ENCODE results near the gene RNF20. TPM values are rescaled to one million over a fixed set of nuclear protein-coding genes. Genes with fewer than 3 reads are reported as not detected.
"Not testable (repeated sequence)": the region's sequence is repeated elsewhere in the genome, so short reads cannot be mapped to it uniquely, and the experiment has no call there.

Gene RNF20
- total and polyA plus RNA-seq, 7 experiments from 2014 or later: 30.5 to 67.8 (median 45.9) TPM

- POLR2A ChIA-PET: no interaction called here
- Mint-ChIP-seq H3K4me1 (peaks cover 0 to 5% (median 0%) of the 10 kb centered on the region in 7 donors), H3K27ac (no peak overlapping the region), H3K9me3 (no peaks in the 10 kb centered on the region), H3K27me3 (peaks cover 6 to 29% (median 10%) of the 10 kb centered on the region in 5 donors), H3K4me3 (no peak overlapping the region), H3K36me3 (no peaks in the 10 kb centered on the region)
- CTCF ChIA-PET: no interaction called here
- no peak for DNase-seq
- Histone ChIP-seq H3K36me3 (ENCODE audit: control insufficient read depth in 2 of 3, insufficient read depth in 3 of 3, low read length in 3 of 3) (no peaks in the 10 kb centered on the region), H3K4me1 (ENCODE audit: control insufficient read depth in 2 of 2, insufficient read depth in 2 of 2, low read length in 2 of 2) (no peaks in the 10 kb centered on the region), H3K9me3 (ENCODE audit: control insufficient read depth in 2 of 3, low read length in 3 of 3) (no peaks in the 10 kb centered on the region), H3K27ac (ENCODE audit: low read depth, low read length) (no peak overlapping the region), H3K4me3 (ENCODE audit: low read length) (no peak overlapping the region), H3K27me3 (ENCODE audit: control insufficient read depth in 2 of 2, insufficient read depth in 2 of 2, low read length in 2 of 2) (no peaks in the 10 kb centered on the region)
- intact Hi-C loops (cut with micrococcal nuclease): no loop called here
- no peak for ATAC-seq
Observed at GRCh38 chr9:101512116-101512515, 21.5 kb upstream of the RNF20 start.

DNA sequence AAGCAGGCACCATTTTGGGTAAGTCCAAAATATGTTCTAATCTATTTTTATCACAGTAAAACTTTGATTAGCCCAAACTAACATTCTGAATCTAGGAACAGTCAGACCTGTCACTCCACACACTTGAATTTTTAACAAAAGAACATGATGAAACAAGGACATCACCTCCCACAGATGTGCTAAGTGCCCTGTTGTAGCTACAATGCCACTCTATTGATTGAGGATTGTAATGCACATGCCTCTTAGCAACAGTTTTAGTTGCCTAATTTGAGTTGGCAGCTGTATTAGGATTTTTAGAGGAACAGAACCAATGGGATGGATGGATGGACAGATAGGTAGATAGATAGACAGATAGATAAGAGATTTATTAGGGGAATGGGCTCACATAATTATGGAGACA is 20.3 kb upstream of the RNF20 start:
- H3K36me3 ChIP-seq (ENCODE audit: control insufficient read depth in 2 of 3, insufficient read depth in 3 of 3, low read length in 3 of 3): no peaks in the 10 kb centered on the region
- CTCF ChIA-PET: no interaction called here
- H3K9me3 ChIP-seq (ENCODE audit: control insufficient read depth in 2 of 3, low read length in 3 of 3): no peaks in the 10 kb centered on the region
- intact Hi-C loops (cut with micrococcal nuclease): no loop called here
- Mint-ChIP-seq H3K27me3 (peaks cover 4 to 32% (median 14%) of the 10 kb centered on the region in 5 donors), H3K4me1 (peaks cover 0 to 5% (median 0%) of the 10 kb centered on the region in 7 donors), H3K9me3 (peaks cover 0 to 3% (median 0%) of the 10 kb centered on the region in 11 donors), H3K27ac (no peak overlapping the region), H3K36me3 (no peaks in the 10 kb centered on the region), H3K4me3 (no peak overlapping the region)
- ATAC-seq: no peak
- POLR2A ChIA-PET: no interaction called here
- H3K27me3 ChIP-seq (ENCODE audit: control insufficient read depth in 2 of 2, insufficient read depth in 2 of 2, low read length in 2 of 2): no peaks in the 10 kb centered on the region
- no peak overlapping the region for H3K4me3 ChIP-seq (ENCODE audit: low read length)
- no peak for DNase-seq
- no peak overlapping the region for H3K27ac ChIP-seq (ENCODE audit: low read depth, low read length)
- H3K4me1 ChIP-seq (ENCODE audit: control insufficient read depth in 2 of 2, insufficient read depth in 2 of 2, low read length in 2 of 2): no peaks in the 10 kb centered on the region

DNA sequence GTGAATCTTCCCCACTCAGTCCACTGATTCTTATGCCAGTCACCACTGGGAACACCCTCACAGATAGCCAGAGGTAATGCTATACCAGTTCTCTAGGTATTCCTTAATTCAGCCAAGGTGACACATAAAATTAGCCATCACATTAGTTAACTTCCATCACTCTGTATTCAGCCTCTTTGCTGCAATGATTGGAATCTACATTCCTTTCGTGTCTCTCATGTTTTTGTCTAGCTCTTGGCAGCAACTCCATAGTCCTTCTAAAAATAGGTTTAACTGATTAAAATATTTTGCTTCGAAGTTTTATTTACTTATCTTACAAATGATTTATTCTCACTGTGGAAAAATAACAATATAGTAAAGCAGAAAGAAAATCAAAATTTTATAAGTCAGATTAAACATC is 19.6 kb upstream of the RNF20 start:
- DNase-seq: no peak
- Mint-ChIP-seq H3K36me3 (no peaks in the 10 kb centered on the region), H3K9me3 (peaks cover 0 to 10% (median 1%) of the 10 kb centered on the region in 11 donors), H3K27me3 (peaks cover 4 to 39% (median 17%) of the 10 kb centered on the region in 5 donors), H3K4me3 (no peak overlapping the region), H3K27ac (no peak overlapping the region), H3K4me1 (peaks cover 0 to 5% (median 0%) of the 10 kb centered on the region in 7 donors)
- ChIA-PET CTCF (no interaction called here), POLR2A (no interaction called here)
- Histone ChIP-seq H3K4me1 (ENCODE audit: control insufficient read depth in 2 of 2, insufficient read depth in 2 of 2, low read length in 2 of 2) (no peaks in the 10 kb centered on the region), H3K4me3 (ENCODE audit: low read length) (no peak overlapping the region), H3K27ac (ENCODE audit: low read depth, low read length) (no peak overlapping the region), H3K27me3 (ENCODE audit: control insufficient read depth in 2 of 2, insufficient read depth in 2 of 2, low read length in 2 of 2) (no peaks in the 10 kb centered on the region), H3K9me3 (ENCODE audit: control insufficient read depth in 2 of 3, low read length in 3 of 3) (no peaks in the 10 kb centered on the region), H3K36me3 (ENCODE audit: control insufficient read depth in 2 of 3, insufficient read depth in 3 of 3, low read length in 3 of 3) (no peaks in the 10 kb centered on the region)
- intact Hi-C loops (cut with micrococcal nuclease): no loop called here
- no peak for ATAC-seq

- intact Hi-C loops (cut with micrococcal nuclease): no loop called here
- Mint-ChIP-seq H3K27me3 (peaks cover 11 to 61% (median 29%) of the 10 kb centered on the region in 5 donors), H3K4me3 (no peak overlapping the region), H3K4me1 (peaks cover 0 to 7% (median 0%) of the 10 kb centered on the region in 7 donors), H3K9me3 (peaks cover 0 to 14% (median 2%) of the 10 kb centered on the region in 11 donors), H3K36me3 (no peaks in the 10 kb centered on the region), H3K27ac (no peak overlapping the region)
- no peaks in the 10 kb centered on the region for H3K9me3 ChIP-seq (ENCODE audit: control insufficient read depth in 2 of 3, low read length in 3 of 3)
- DNase-seq: no peak
- POLR2A ChIA-PET: no interaction called here
- no peaks in the 10 kb centered on the region for H3K4me1 ChIP-seq (ENCODE audit: control insufficient read depth in 2 of 2, insufficient read depth in 2 of 2, low read length in 2 of 2)
- H3K27ac ChIP-seq (ENCODE audit: low read depth, low read length): no peak overlapping the region
- H3K4me3 ChIP-seq (ENCODE audit: low read length): no peak overlapping the region
- H3K27me3 ChIP-seq (ENCODE audit: control insufficient read depth in 2 of 2, insufficient read depth in 2 of 2, low read length in 2 of 2): no peaks in the 10 kb centered on the region
- H3K36me3 ChIP-seq (ENCODE audit: control insufficient read depth in 2 of 3, insufficient read depth in 3 of 3, low read length in 3 of 3): no peaks in the 10 kb centered on the region
- no peak for ATAC-seq
- CTCF ChIA-PET: no interaction called here
Observed at GRCh38 chr9:101516655-101517054, 17.0 kb upstream of the RNF20 start.

DNA sequence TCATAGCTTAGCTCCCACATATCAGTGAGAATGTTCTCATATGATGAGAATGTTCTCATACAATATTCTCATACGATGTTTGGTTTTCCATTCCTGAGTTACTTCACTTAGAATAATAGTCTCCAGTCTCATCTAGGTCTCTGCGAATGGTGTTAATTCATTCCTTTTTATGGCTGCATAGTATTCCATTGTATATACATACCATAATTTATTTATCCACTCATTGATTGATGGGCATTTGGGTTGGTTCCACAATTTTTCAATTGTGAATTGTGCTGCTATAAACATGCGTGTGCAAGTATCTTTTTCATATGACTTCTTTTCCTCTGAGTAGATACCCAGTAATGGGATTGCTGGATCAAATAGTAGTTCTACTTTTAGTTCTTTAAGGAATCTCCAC is 15.2 kb upstream of the RNF20 start:
- H3K9me3 ChIP-seq (ENCODE audit: control insufficient read depth in 2 of 3, low read length in 3 of 3); DNase-seq; H3K4me3 ChIP-seq (ENCODE audit: low read length); CTCF ChIA-PET; H3K4me3 Mint-ChIP-seq; H3K4me1 ChIP-seq (ENCODE audit: control insufficient read depth in 2 of 2, insufficient read depth in 2 of 2, low read length in 2 of 2); H3K27ac ChIP-seq (ENCODE audit: low read depth, low read length); intact Hi-C loops (cut with micrococcal nuclease); H3K36me3 Mint-ChIP-seq; H3K36me3 ChIP-seq (ENCODE audit: control insufficient read depth in 2 of 3, insufficient read depth in 3 of 3, low read length in 3 of 3); H3K27me3 ChIP-seq (ENCODE audit: control insufficient read depth in 2 of 2, insufficient read depth in 2 of 2, low read length in 2 of 2); H3K27ac Mint-ChIP-seq; POLR2A ChIA-PET; ATAC-seq: not testable (repeated sequence)
- Mint-ChIP-seq H3K9me3 (peaks cover 0 to 14% (median 2%) of the 10 kb centered on the region in 11 donors), H3K27me3 (peaks cover 26 to 61% (median 43%) of the 10 kb centered on the region in 5 donors), H3K4me1 (peaks cover 0 to 14% (median 0%) of the 10 kb centered on the region in 7 donors)

DNA sequence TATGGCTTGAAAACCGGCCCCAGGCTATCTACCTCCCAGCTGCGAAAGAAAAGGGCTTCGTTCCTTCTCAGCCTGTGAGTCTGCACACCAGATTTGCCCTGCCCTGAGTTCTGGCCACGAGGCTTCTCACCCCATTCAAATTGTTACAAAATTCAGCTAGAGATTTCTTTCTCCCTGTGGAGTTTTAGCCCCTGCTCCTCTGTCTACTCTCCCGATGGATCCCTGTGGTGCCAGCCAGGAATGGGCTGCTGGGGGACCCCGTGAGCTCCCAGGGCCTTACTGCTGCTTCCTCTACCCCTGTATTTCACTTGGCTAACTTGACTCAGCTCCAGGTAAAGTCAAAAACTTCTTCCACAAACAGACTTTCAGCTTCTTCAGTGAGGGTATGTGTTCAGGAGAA is 9.3 kb upstream of the RNF20 start:
- peaks cover 37 to 46% (median 45%) of the 10 kb centered on the region in 5 donors for H3K27me3 Mint-ChIP-seq
- CTCF ChIA-PET: no interaction called here
- intact Hi-C loops (cut with micrococcal nuclease): no loop called here

GRCh38 chr9:101527066-101527465 is 6.6 kb upstream of the RNF20 start:
- Mint-ChIP-seq H3K27me3 (peaks cover 23 to 39% (median 29%) of the 10 kb centered on the region in 5 donors), H3K4me3 (no peak overlapping the region), H3K4me1 (peaks cover 0 to 7% (median 0%) of the 10 kb centered on the region in 7 donors), H3K9me3 (no peaks in the 10 kb centered on the region), H3K36me3 (peaks cover 0 to 4% (median 0%) of the 10 kb centered on the region in 5 donors), H3K27ac (no peak overlapping the region)
- Histone ChIP-seq H3K36me3 (ENCODE audit: control insufficient read depth in 2 of 3, insufficient read depth in 3 of 3, low read length in 3 of 3) (no peaks in the 10 kb centered on the region), H3K27me3 (ENCODE audit: control insufficient read depth in 2 of 2, insufficient read depth in 2 of 2, low read length in 2 of 2) (no peaks in the 10 kb centered on the region), H3K27ac (ENCODE audit: low read depth, low read length) (no peak overlapping the region), H3K4me1 (ENCODE audit: control insufficient read depth in 2 of 2, insufficient read depth in 2 of 2, low read length in 2 of 2) (no peaks in the 10 kb centered on the region), H3K9me3 (ENCODE audit: control insufficient read depth in 2 of 3, low read length in 3 of 3) (no peaks in the 10 kb centered on the region), H3K4me3 (ENCODE audit: low read length) (no peak overlapping the region)
- intact Hi-C loops (cut with micrococcal nuclease): no loop called here
- ATAC-seq (no peak), DNase-seq (no peak)
- CTCF ChIA-PET: no interaction called here
- POLR2A ChIA-PET: no interaction called here

More for the DNA sequence above, 9.3 kb upstream of the RNF20 start:
- Histone ChIP-seq H3K4me1 (ENCODE audit: control insufficient read depth in 2 of 2, insufficient read depth in 2 of 2, low read length in 2 of 2) (no peaks in the 10 kb centered on the region), H3K27ac (ENCODE audit: low read depth, low read length) (no peak overlapping the region), H3K4me3 (ENCODE audit: low read length) (no peak overlapping the region), H3K27me3 (ENCODE audit: control insufficient read depth in 2 of 2, insufficient read depth in 2 of 2, low read length in 2 of 2) (no peaks in the 10 kb centered on the region), H3K36me3 (ENCODE audit: control insufficient read depth in 2 of 3, insufficient read depth in 3 of 3, low read length in 3 of 3) (no peaks in the 10 kb centered on the region), H3K9me3 (ENCODE audit: control insufficient read depth in 2 of 3, low read length in 3 of 3) (no peaks in the 10 kb centered on the region)
- peaks cover 0 to 2% (median 0%) of the 10 kb centered on the region in 11 donors for H3K9me3 Mint-ChIP-seq
- H3K36me3 Mint-ChIP-seq: peaks cover 0 to 4% (median 0%) of the 10 kb centered on the region in 5 donors
- POLR2A ChIA-PET: no interaction called here
- no peak overlapping the region for H3K4me3 Mint-ChIP-seq
- no peak for ATAC-seq
- DNase-seq: no peak
- H3K4me1 Mint-ChIP-seq: peaks cover 0 to 14% (median 0%) of the 10 kb centered on the region in 7 donors
- H3K27ac Mint-ChIP-seq: no peak overlapping the region

Measured in naive thymus-derived CD4-positive, alpha-beta T cell (primary cell).